GM12892 (cell line): Measurements from ENCODE around the gene CACNA1B.

Experiments used
- POLR2A ChIP-seq: IDR thresholded peaks from 2 replicates; pipeline ENCODE4 v1.6.1; 2011; ENCODE audit warnings: low read depth, low read length, control low read depth
- POLR2AphosphoS5 ChIP-seq: IDR thresholded peaks from 2 replicates; pipeline ENCODE4 v1.6.1; 2011; ENCODE audit warnings: low read depth, low read length, control low read depth

GRCh38 chr9:138122201-138122600 is 244.6 kb downstream of the CACNA1B start:
- TF ChIP-seq POLR2AphosphoS5 (no peak), POLR2A (no peak)
